HepG2 (cell line): ENCODE measurements around the gene FALEC. TPM values are rescaled to one million over a fixed set of nuclear protein-coding genes. Genes with fewer than 3 reads are reported as not detected.

Experiments
- AHR ChIP-seq: IDR thresholded peaks from 2 replicates; pipeline ENCODE4 v1.6.1; 2018; ENCODE audit warnings: missing genetic modification reagents, missing compliant biosample characterization
- CBFB ChIP-seq: sonication (generic); formaldehyde crosslinking; IDR thresholded peaks from 2 replicates; pipeline ENCODE4 v1.4.0; 2020; ENCODE audit warnings: missing genetic modification reagents
- CCDC6 ChIP-seq: sonication (generic); formaldehyde crosslinking; IDR thresholded peaks from 2 replicates; pipeline ENCODE4 v1.8.1; 2022; ENCODE audit warnings: mild to moderate bottlenecking, missing genetic modification reagents, moderate library complexity
- ELF1 ChIP-seq: sonication (generic); formaldehyde crosslinking; IDR thresholded peaks from 2 replicates; pipeline ENCODE4 v1.4.0; 2020; ENCODE audit warnings: missing genetic modification reagents
- MTF1 ChIP-seq: sonication (generic); formaldehyde crosslinking; IDR thresholded peaks from 2 replicates; pipeline ENCODE4 v1.5.0; 2020; ENCODE audit warnings: missing genetic modification reagents
- MXI1 ChIP-seq: IDR thresholded peaks from 3 replicates; pipeline ENCODE4 v1.6.1; 2012; ENCODE audit warnings: low read depth, low read length, inconsistent platforms, borderline replicate concordance
- NBN ChIP-seq: fragments of 450-650 bp; conservative IDR thresholded peaks from 2 replicates; pipeline ENCODE4 v1.6.1; 2017
- SNAI1 ChIP-seq: sonication (generic); formaldehyde crosslinking; IDR thresholded peaks from 2 replicates; pipeline ENCODE4 v1.5.0; 2020; ENCODE audit warnings: mild to moderate bottlenecking, missing genetic modification reagents, borderline replicate concordance
- SRF ChIP-seq: IDR thresholded peaks from 2 replicates; pipeline ENCODE4 v1.6.1; 2011; ENCODE audit warnings: mild to moderate bottlenecking, low read depth, low read length, moderate library complexity
- TBX2 ChIP-seq: sonication (generic); formaldehyde crosslinking; IDR thresholded peaks from 2 replicates; pipeline ENCODE4 v1.5.0; 2020; ENCODE audit warnings: missing genetic modification reagents, mild to moderate bottlenecking, borderline replicate concordance
- ZNF235 ChIP-seq: sonication (generic); formaldehyde crosslinking; IDR thresholded peaks from 2 replicates; pipeline ENCODE4 v1.8.1; 2023; ENCODE audit warnings: mild to moderate bottlenecking, missing genetic modification reagents, borderline replicate concordance
- ZNF44 ChIP-seq: sonication (generic); formaldehyde crosslinking; IDR thresholded peaks from 2 replicates; pipeline ENCODE4 v1.5.1; 2020; ENCODE audit warnings: mild to moderate bottlenecking, missing genetic modification reagents
- ZNF777 ChIP-seq: sonication (generic); formaldehyde crosslinking; IDR thresholded peaks from 2 replicates; pipeline ENCODE4 v1.4.0; 2020; ENCODE audit warnings: missing genetic modification reagents
- ZNF782 ChIP-seq: sonication (generic); formaldehyde crosslinking; IDR thresholded peaks from 2 replicates; pipeline ENCODE4 v1.4.0; 2020; ENCODE audit warnings: missing genetic modification reagents, mild to moderate bottlenecking, borderline replicate concordance
- ZNF83 ChIP-seq: sonication (generic); formaldehyde crosslinking; IDR thresholded peaks from 2 replicates; pipeline ENCODE4 v1.4.0; 2020; ENCODE audit warnings: missing genetic modification reagents, mild to moderate bottlenecking, borderline replicate concordance
- polyA plus RNA-seq, 8 experiments: library from polyadenylated mRNA; depleted of rRNA in 3 of 8; stranded (reverse) in 7 of 8; unstranded in 1 of 8; fragments of >200 nt; fragmentation: Illumina TruSeq in 4 of 8; extraction: Trizol in 4 of 8; gene quantifications; 2 replicates each; pipeline versions ENCODE4 v1.2.1 to v1.2.3, GENCODE V29; 2011 to 2016; ENCODE audit warnings: low read depth in 4 of 8, missing spikeins in 1 of 8, mixed read lengths in 1 of 8; ENCODE audit not compliant: insufficient read depth in 1 of 8
- total RNA-seq, 5 experiments: library from RNA; depleted of rRNA; stranded (reverse); fragments of >200 nt; fragmentation: Illumina TruSeq; extraction: Trizol; gene quantifications; 2 replicates each; pipeline ENCODE4 v1.2.3, GENCODE V29; 2016; ENCODE audit warnings: low read depth in 1 of 5
- TF ChIP-seq, protein P1 (sequence below): IDR thresholded peaks from 2 replicates; pipeline ENCODE4 v1.6.1; 2016; ENCODE audit warnings: control low read depth
- TF ChIP-seq, protein P2 (sequence below): sonication (generic); formaldehyde crosslinking; IDR thresholded peaks from 2 replicates; pipeline ENCODE4 v1.4.0; 2020; ENCODE audit warnings: missing genetic modification reagents; ENCODE audit errors: not compliant biosample characterization
- TF ChIP-seq, protein P3 (sequence below): sonication (generic); formaldehyde crosslinking; IDR thresholded peaks from 2 replicates; pipeline ENCODE4 v1.4.0; 2020; ENCODE audit warnings: mild to moderate bottlenecking, missing genetic modification reagents
- TF ChIP-seq, protein P4 (sequence below): sonication (generic); formaldehyde crosslinking; IDR thresholded peaks from 2 replicates; pipeline ENCODE4 v1.4.0; 2020; ENCODE audit warnings: mild to moderate bottlenecking, missing genetic modification reagents
- TF ChIP-seq, protein P5 (sequence below): sonication (generic); formaldehyde crosslinking; IDR thresholded peaks from 2 replicates; pipeline ENCODE4 v1.9.0; 2022; ENCODE audit warnings: missing genetic modification reagents, mild to moderate bottlenecking, borderline replicate concordance
- TF ChIP-seq, protein P6 (sequence below): IDR thresholded peaks from 2 replicates; pipeline ENCODE4 v1.6.1; 2016; ENCODE audit warnings: low read depth, borderline replicate concordance
- TF ChIP-seq, protein P7 (sequence below): IDR thresholded peaks from 2 replicates; pipeline ENCODE4 v1.6.1; 2016; ENCODE audit warnings: missing genetic modification reagents, missing compliant biosample characterization

The FALEC gene
- total and polyA plus RNA-seq, 2 of the 13 experiments (the other 11 are each of a cell fraction or from before 2014, with no cell fraction given): 0.33 to 0.71 TPM

DNA sequence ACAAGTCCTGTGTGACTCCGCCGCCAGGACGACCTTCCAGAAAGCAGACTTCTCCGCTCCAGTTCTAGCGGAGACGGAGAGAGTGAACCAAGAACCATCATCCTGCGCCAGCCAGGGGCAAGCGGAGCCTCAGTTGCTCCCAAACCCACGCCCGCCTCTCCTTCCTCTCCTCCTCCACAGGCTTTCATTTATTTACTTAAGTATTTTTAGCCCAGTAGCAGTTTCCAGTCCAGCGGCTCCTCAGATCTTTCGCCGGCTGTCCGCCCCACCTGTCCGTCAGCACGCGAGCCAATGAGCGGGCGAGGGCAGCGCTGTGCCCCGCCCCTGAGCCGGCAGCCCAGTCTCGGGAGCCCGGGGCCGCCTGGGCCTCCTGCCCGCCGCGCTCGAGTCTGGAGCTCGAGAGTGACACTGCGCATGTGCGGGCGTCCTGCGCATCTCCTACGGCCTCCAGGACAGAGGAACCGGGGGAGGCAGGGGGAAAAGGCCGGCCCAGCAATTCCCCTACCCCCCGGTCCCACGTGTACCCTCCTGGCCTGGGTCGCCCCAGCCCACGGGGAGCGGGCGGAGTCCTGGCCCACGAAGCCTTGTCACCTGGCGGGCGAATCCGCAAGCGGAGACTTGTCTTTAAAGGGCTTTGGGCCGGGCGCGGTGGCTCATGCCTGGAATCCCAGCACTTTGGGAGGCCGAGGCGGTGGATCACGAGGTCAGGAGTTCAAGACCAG lies at the start of gene FALEC (continued):
- TF ChIP-seq ZNF777 (CRISPR knock-in tag) (0 out of 2 replicates have a peak, but pooled peaks have one; percentile 23), ZNF83 (CRISPR knock-in tag) (0 out of 2 replicates have a peak, but pooled peaks have one; percentile 23), ELF1 (CRISPR knock-in tag) (peak; percentile 17; the same call in 1 of the 2 replicates), TBX2 (CRISPR knock-in tag) (peak; percentile 71), ZNF44 (CRISPR knock-in tag) (0 out of 2 replicates have a peak, but pooled peaks have one; percentile 28), ZNF782 (0 out of 2 replicates have a peak, but pooled peaks have one; percentile 51), CBFB (CRISPR knock-in tag) (0 out of 2 replicates have a peak, but pooled peaks have one; percentile 8), AHR (CRISPR knock-in tag) (peak; percentile 87; the same call in 1 of the 2 replicates), MXI1 (peak; percentile 61; the same call in 1 of the 3 replicates), NBN (no peak), CCDC6 (CRISPR knock-in tag) (no peak), SNAI1 (CRISPR knock-in tag) (peak; percentile 76; the same call in 1 of the 2 replicates), MTF1 (CRISPR knock-in tag) (no peak), SRF (no peak), ZNF235 (0 out of 2 replicates have a peak, but pooled peaks have one; percentile 43)
- TF ChIP-seq, protein P1, sequence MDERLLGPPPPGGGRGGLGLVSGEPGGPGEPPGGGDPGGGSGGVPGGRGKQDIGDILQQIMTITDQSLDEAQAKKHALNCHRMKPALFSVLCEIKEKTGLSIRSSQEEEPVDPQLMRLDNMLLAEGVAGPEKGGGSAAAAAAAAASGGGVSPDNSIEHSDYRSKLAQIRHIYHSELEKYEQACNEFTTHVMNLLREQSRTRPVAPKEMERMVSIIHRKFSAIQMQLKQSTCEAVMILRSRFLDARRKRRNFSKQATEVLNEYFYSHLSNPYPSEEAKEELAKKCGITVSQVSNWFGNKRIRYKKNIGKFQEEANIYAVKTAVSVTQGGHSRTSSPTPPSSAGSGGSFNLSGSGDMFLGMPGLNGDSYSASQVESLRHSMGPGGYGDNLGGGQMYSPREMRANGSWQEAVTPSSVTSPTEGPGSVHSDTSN (CRISPR knock-in tag): peak; percentile 87
- TF ChIP-seq, protein P2, sequence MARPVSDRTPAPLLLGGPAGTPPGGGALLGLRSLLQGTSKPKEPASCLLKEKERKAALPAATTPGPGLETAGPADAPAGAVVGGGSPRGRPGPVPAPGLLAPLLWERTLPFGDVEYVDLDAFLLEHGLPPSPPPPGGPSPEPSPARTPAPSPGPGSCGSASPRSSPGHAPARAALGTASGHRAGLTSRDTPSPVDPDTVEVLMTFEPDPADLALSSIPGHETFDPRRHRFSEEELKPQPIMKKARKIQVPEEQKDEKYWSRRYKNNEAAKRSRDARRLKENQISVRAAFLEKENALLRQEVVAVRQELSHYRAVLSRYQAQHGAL: no peak
- TF ChIP-seq, protein P3, sequence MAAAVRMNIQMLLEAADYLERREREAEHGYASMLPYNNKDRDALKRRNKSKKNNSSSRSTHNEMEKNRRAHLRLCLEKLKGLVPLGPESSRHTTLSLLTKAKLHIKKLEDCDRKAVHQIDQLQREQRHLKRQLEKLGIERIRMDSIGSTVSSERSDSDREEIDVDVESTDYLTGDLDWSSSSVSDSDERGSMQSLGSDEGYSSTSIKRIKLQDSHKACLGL (CRISPR knock-in tag): peak; percentile 84
- TF ChIP-seq, protein P4, sequence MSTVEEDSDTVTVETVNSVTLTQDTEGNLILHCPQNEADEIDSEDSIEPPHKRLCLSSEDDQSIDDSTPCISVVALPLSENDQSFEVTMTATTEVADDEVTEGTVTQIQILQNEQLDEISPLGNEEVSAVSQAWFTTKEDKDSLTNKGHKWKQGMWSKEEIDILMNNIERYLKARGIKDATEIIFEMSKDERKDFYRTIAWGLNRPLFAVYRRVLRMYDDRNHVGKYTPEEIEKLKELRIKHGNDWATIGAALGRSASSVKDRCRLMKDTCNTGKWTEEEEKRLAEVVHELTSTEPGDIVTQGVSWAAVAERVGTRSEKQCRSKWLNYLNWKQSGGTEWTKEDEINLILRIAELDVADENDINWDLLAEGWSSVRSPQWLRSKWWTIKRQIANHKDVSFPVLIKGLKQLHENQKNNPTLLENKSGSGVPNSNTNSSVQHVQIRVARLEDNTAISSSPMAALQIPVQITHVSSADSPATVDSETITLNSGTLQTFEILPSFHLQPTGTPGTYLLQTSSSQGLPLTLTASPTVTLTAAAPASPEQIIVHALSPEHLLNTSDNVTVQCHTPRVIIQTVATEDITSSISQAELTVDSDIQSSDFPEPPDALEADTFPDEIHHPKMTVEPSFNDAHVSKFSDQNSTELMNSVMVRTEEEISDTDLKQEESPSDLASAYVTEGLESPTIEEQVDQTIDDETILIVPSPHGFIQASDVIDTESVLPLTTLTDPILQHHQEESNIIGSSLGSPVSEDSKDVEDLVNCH: no peak
- TF ChIP-seq, protein P5, sequence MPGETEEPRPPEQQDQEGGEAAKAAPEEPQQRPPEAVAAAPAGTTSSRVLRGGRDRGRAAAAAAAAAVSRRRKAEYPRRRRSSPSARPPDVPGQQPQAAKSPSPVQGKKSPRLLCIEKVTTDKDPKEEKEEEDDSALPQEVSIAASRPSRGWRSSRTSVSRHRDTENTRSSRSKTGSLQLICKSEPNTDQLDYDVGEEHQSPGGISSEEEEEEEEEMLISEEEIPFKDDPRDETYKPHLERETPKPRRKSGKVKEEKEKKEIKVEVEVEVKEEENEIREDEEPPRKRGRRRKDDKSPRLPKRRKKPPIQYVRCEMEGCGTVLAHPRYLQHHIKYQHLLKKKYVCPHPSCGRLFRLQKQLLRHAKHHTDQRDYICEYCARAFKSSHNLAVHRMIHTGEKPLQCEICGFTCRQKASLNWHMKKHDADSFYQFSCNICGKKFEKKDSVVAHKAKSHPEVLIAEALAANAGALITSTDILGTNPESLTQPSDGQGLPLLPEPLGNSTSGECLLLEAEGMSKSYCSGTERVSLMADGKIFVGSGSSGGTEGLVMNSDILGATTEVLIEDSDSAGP (CRISPR knock-in tag): peak; percentile 69; the same call in 1 of the 2 replicates
- TF ChIP-seq, protein P6, sequence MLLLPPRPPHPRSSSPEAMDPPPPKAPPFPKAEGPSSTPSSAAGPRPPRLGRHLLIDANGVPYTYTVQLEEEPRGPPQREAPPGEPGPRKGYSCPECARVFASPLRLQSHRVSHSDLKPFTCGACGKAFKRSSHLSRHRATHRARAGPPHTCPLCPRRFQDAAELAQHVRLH (CRISPR knock-in tag): 0 out of 2 replicates have a peak, but pooled peaks have one; percentile 14
- TF ChIP-seq, protein P7, sequence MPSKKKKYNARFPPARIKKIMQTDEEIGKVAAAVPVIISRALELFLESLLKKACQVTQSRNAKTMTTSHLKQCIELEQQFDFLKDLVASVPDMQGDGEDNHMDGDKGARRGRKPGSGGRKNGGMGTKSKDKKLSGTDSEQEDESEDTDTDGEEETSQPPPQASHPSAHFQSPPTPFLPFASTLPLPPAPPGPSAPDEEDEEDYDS (CRISPR knock-in tag): peak; percentile 63
